SKM-1 (cell line): ENCODE data around the gene HLA-DMA.
A peak's percentile ranks its signal among the peaks of the same experiment; 100 is the strongest.

Experiments used
- DNase-seq: peaks from one replicate; lab custom pipeline; 2025; ENCODE audit not compliant: unreplicated experiment; lab: John Stamatoyannopoulos, UW

HLA-DMA gene

GRCh38 chr6:32952817-32953739, at the start of gene HLA-DMA:
HLA-DMA (minus strand) TSS chr6:32953097; CDS start chr6:32953036, 61 bp downstream.
- DNase-seq, result peak; percentile 92

DNA sequence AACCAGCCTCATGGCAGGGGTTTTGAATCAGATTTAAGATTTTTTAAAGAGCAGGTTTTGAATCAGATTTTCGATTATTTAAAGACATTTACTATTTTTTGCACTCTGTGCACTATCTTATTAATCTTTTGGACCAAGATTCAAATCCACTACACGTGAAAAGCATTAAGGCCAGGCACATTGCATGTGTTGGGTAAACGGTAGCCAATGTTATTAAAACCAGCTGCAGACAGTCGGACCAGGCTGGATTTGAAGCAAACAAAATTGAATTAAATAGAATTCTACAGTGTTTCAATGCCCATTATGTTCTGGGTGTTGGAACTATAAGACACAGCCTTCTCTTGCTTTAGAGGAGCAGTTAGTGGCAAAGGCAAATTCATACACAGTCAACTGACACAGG, 48.8 kb upstream of the HLA-DMA start:
- no peak for DNase-seq

- no peak for DNase-seq
Measured at GRCh38 chr6:33000055-33000454, 47.2 kb upstream of the HLA-DMA start.

- DNase-seq, result no peak
Measured at GRCh38 chr6:32995448-32995847, 42.6 kb upstream of the HLA-DMA start.

GRCh38 chr6:32993363-32993973, 40.6 kb upstream of the HLA-DMA start:
- no peak for DNase-seq

GRCh38 chr6:32991972-32992371, 39.1 kb upstream of the HLA-DMA start:
- DNase-seq, result no peak

- DNase-seq, result no peak
Measured at GRCh38 chr6:32989368-32989767, 36.5 kb upstream of the HLA-DMA start.

DNA sequence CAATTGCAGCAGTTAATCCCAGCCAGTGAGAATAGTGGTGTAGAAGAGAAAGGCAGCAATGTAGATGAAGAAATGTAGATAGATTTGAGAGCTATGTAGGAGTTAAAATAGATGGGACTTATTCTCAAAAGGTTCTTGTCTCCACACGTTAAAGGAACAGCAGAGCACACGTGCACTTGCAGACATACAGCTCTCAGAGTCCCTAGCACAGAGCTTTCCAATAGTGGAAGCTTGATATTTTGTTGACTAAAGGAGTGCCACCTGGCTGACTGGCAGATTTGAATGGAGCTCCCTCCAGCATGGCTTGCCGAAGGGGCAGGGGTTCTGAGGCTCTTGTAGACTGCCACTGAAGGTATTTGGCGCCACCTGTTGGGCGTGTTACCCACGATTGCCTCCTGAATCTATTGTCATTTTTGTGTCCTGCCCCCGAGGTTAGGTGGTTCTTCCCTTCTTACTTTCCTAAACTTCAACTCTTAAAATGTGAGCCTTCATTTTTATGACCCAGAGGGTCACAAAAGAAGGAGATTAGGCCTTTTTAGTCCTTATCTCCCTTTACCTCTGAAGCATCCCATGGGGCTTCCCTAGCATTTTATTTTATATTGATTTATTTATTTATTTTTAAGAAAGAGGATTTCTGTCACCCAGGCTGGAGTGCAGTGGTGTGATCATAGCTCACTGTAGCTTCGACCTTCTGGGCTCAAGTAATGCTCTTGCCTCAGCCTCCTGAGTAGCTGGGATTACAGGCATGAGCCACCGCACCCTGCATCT, 31.9 kb upstream of the HLA-DMA start:
- DNase-seq, result peak; percentile 67

GRCh38 chr6:32983964-32984621, 31.2 kb upstream of the HLA-DMA start:
- DNase-seq, result no peak

DNA sequence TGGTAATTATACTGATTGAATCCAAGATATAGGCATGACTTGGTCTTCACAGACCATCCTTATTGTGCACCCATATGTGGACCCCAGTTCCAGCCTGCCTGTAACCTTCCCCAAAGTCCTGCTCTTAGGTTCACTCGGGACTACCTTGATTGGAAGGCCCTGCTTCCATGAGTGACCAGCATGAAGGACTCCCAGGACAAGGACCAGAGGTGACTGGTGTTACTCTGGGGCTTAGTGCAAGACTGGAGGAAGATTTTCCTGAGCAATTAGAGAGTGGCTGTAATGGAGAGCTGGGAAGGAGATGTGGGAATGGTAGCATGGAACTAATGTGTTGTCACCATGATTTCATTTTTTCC, 30.6 kb upstream of the HLA-DMA start:
- DNase-seq, result no peak

- DNase-seq, result no peak
Measured at GRCh38 chr6:32982702-32983492, 30.0 kb upstream of the HLA-DMA start.

DNA sequence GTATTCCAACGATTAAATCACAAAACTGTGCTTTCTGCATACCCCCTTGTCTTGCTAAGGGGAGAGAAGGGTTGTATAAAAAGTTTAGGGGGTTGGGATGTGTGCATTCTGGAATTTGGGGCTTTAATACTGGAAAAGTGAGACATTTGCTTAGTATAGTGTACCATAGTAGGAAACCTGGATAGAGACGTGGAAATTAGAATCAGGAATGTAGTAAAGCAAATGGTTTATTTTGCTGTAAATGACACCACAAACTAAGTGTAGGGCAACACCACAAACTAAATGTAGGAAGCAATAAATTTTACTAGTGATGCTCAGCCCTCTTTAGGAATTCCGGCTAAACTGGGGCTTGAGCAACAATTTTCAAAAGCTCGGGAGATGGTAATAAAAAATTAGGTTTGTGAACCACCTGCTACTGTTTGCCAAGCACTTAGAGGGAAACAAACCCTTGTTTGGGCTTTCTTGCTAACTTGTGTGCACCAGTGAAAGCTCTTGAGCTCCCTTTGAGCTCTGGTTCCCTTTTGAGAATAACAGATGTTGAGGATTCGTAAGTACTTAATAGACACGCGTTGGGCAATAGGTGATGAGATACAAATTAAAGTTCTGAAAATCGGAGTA, 29.3 kb upstream of the HLA-DMA start:
- DNase-seq, result no peak

- no peak for DNase-seq
Measured at GRCh38 chr6:32980488-32981038, 27.7 kb upstream of the HLA-DMA start.

DNA sequence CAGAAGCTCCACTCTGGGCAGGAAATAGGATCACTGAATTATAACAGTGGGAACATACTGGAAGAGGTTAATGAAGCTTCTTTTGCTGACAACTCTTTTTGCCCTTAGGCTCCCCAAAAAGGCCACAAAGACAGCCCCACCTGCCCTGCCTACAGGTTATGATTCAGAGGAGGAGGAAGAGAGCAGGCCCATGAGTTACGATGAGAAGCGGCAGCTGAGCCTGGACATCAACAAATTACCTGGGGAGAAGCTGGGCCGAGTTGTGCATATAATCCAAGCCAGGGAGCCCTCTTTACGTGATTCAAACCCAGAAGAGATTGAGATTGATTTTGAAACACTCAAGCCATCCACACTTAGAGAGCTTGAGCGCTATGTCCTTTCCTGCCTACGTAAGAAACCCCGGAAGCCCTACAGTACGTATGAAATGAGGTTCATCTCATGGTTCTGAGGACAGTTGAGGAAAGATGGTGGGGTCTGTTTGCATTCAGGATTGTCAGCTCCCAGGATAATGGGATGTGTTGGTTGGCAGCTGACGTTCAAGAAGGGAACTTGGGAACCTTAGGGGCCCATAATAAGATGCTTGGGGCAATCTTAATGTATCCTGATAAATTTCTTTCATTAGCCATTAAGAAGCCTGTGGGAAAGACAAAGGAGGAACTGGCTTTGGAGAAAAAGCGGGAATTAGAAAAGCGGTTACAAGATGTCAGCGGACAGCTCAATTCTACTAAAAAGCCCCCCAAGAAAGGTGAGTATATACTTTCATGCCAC, 27.0 kb upstream of the HLA-DMA start:
- no peak for DNase-seq

GRCh38 chr6:32977953-32978324, 25.0 kb upstream of the HLA-DMA start:
- DNase-seq, result no peak

DNA sequence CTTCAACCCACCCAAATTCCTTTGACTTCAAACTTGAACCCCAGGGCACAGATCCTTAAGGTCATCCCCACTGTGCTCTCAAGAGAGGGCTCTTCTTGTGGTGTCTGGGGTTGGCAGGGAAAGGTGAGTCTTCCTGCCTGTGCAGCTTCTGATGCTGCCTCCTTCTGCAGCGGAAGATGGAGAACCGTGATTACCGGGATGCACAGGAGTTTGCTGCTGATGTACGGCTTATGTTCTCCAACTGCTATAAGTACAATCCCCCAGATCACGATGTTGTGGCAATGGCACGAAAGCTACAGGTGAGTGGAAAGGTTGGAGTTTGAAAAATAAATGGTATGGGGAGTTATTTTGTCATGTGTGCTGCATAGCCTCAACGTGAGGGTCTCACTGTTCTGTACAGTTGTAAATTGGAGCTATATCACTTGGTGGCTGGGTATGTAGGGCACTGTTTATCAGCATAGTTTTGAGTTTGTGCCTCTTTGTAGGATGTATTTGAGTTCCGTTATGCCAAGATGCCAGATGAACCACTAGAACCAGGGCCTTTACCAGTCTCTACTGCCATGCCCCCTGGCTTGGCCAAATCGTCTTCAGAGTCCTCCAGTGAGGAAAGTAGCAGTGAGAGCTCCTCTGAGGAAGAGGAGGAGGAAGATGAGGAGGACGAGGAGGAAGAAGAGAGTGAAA, 24.5 kb upstream of the HLA-DMA start:
- no peak for DNase-seq

GRCh38 chr6:32976334-32977069, 23.6 kb upstream of the HLA-DMA start:
- DNase-seq, result no peak

DNA sequence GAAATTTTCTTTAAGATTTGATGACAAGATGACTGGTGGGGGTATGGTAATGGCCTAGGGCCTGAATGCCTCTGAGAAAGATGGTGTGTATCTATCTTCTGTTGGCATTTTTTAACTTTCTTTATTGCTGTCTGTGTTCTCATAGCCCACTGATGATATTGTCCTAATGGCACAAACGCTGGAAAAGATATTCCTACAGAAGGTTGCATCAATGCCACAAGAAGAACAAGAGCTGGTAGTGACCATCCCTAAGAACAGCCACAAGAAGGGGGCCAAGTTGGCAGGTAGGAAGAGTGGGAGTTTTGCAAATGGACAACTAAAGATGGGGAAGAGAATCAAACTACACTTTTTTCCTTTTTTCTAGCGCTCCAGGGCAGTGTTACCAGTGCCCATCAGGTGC, 23.0 kb upstream of the HLA-DMA start:
- no peak for DNase-seq
